Measurements from ENCODE around the gene NPHP1.
"Not testable (repeated sequence)": the region's sequence is repeated elsewhere in the genome, so short reads cannot be mapped to it uniquely, and the experiment has no call there.

Gene NPHP1

DNA sequence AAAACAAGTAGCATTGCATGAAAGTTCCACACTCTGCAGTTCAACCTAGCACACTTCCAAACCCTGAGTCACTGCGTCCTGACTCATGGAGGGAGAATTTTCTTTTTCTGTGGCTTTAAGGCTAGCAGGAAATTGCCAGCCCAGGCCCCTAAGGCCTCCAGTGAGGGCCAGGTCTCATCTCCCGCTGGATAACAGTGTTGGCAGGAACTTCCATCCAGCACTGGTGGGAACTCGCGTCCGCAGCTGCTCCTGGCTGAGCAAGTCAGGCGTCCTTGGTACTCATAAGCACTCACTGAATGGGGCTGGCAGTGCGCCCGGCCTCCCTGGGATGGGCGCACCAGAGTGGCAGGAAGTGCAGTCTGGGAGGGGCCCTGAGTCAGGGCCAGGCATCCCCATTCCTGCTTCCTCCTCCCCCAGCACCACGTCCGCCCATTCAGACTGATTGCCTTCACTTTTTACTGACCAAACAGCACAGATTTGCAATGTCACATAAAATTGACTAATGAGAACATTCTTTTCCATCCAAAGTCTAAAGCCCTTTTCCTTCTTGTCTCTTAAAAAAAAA lies 103.5 kb downstream of the NPHP1 start:
- Histone ChIP-seq H3K4ac (ENCODE audit: low read depth, low read length) (no peak overlapping the region), H3K27me3 (ENCODE audit: insufficient read depth, low read length) (no peaks in the 10 kb centered on the region), H3K9ac (ENCODE audit: low read length) (no peak overlapping the region), H2BK120ac (ENCODE audit: insufficient read depth, low read length, poor library complexity) (peak overlapping the region; percentile 27), H4K12ac (ENCODE audit: low read depth, low read length) (no peak overlapping the region), H3K27ac (ENCODE audit: low read depth, low read length) (peak overlapping the region; percentile 80), H3K9me3 (ENCODE audit: insufficient read depth, low read depth, low read length) (no peaks in the 10 kb centered on the region), H4K91ac (ENCODE audit: low read depth, low read length) (peak overlapping the region; percentile 60), H3K4me1 (ENCODE audit: control insufficient read depth in 1 of 2, insufficient read depth in 2 of 2, low read length in 2 of 2) (peaks cover 6 to 10% of the 10 kb centered on the region in 2 experiments), H3K23ac (ENCODE audit: low read length) (no peak overlapping the region), H3K36me3 (ENCODE audit: control insufficient read depth in 1 of 2, insufficient read depth in 2 of 2, low read length in 2 of 2) (no peaks in the 10 kb centered on the region), H3K4me3 (ENCODE audit: low read depth, low read length) (no peak overlapping the region), H2BK12ac (ENCODE audit: low read length) (no peak overlapping the region), H2AK5ac (ENCODE audit: low read length) (no peak overlapping the region), H3K18ac (ENCODE audit: low read length) (no peak overlapping the region), H3K4me2 (ENCODE audit: low read length) (no peak overlapping the region), H4K8ac (ENCODE audit: low read depth, low read length) (peak overlapping the region; percentile 70), H3K14ac (ENCODE audit: low read length) (no peak overlapping the region), H3K79me2 (ENCODE audit: control insufficient read depth, insufficient read depth, low read length, poor library complexity) (no peaks in the 10 kb centered on the region), H2BK5ac (ENCODE audit: low read depth, low read length, poor library complexity) (no peak overlapping the region), H2AFZ (ENCODE audit: insufficient read depth, low read length, poor library complexity) (peak overlapping the region; percentile 48), H3K79me1 (ENCODE audit: low read length) (peaks cover 10% of the 10 kb centered on the region)
- WGBS (ENCODE audit: extremely low coverage, insufficient coverage, insufficient read length): no CpG with 5 or more reads among the region's 11 CpGs
- DNase-seq: peak; percentile 48 to 73

DNA sequence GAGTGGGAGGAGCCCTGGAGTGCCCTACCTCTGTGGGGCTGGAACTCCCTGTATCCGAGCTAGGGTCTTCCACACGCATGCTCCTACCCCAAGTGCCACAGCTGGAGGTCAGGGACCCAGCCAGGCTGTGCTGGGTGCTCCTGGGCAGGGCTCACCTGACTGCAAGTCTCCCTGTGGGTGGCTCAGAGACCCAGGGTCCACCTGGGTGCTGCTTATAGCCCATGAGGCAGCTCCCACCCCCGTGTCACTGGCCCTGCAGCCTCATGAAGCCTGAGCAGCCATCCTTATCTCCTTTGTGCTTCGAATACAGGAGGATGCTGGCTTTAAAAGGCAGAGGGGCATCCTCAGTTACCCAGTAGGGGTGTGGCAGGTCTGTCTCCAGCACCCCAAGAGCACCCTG lies 103.9 kb downstream of the NPHP1 start:
- not testable (repeated sequence) for H2AK5ac ChIP-seq (ENCODE audit: low read length); H3K9ac ChIP-seq (ENCODE audit: low read length); H2AFZ ChIP-seq (ENCODE audit: insufficient read depth, low read length, poor library complexity); H3K23ac ChIP-seq (ENCODE audit: low read length); H3K27me3 ChIP-seq (ENCODE audit: insufficient read depth, low read length); H3K9me3 ChIP-seq (ENCODE audit: insufficient read depth, low read depth, low read length); H3K4me2 ChIP-seq (ENCODE audit: low read length); H3K79me2 ChIP-seq (ENCODE audit: control insufficient read depth, insufficient read depth, low read length, poor library complexity); H3K4ac ChIP-seq (ENCODE audit: low read depth, low read length); DNase-seq; H3K36me3 ChIP-seq (ENCODE audit: control insufficient read depth in 1 of 2, insufficient read depth in 2 of 2, low read length in 2 of 2); H3K4me3 ChIP-seq (ENCODE audit: low read depth, low read length); H4K12ac ChIP-seq (ENCODE audit: low read depth, low read length)
- no CpG with 5 or more reads among the region's 4 CpGs for WGBS (ENCODE audit: extremely low coverage, insufficient coverage, insufficient read length)
- peak overlapping the region; percentile 23 for H3K18ac ChIP-seq (ENCODE audit: low read length)
- H2BK12ac ChIP-seq (ENCODE audit: low read length): peak overlapping the region; percentile 16
- H2BK5ac ChIP-seq (ENCODE audit: low read depth, low read length, poor library complexity): peak overlapping the region; percentile 47
- peak overlapping the region; percentile 9 for H3K27ac ChIP-seq (ENCODE audit: low read depth, low read length)
- peaks cover 6 to 10% of the 10 kb centered on the region in 2 experiments for H3K4me1 ChIP-seq (ENCODE audit: control insufficient read depth in 1 of 2, insufficient read depth in 2 of 2, low read length in 2 of 2)
- H3K79me1 ChIP-seq (ENCODE audit: low read length): peaks cover 10% of the 10 kb centered on the region
- H2BK120ac ChIP-seq (ENCODE audit: insufficient read depth, low read length, poor library complexity): peak overlapping the region; percentile 51
- peak overlapping the region; percentile 60 for H4K91ac ChIP-seq (ENCODE audit: low read depth, low read length)
- H3K14ac ChIP-seq (ENCODE audit: low read length): peak overlapping the region; percentile 40
- peak overlapping the region; percentile 41 for H4K8ac ChIP-seq (ENCODE audit: low read depth, low read length)

DNA sequence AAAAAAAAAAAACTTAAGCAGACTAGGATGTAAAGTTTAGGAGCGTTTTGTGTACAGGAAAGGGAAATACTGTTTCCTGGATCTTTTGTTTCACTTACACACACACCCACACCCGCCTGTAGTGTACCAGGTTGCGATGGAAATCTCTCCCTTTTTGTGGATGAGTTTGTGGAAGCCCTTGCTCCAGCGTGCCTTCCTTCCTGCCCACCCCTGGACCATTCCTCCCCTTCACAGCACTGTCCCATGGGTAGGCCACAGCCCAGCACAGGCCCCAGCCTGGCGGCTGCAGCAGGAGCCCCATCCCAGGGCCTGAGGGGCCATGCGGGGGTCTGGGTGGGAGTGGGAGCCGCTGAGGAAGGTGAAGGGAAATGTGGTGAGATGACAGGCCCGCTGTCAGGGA lies 104.3 kb downstream of the NPHP1 start:
- Histone ChIP-seq H3K4me2 (ENCODE audit: low read length) (no peak overlapping the region), H3K27ac (ENCODE audit: low read depth, low read length) (no peak overlapping the region), H4K12ac (ENCODE audit: low read depth, low read length) (no peak overlapping the region), H3K27me3 (ENCODE audit: insufficient read depth, low read length) (no peaks in the 10 kb centered on the region), H3K4ac (ENCODE audit: low read depth, low read length) (no peak overlapping the region), H2BK12ac (ENCODE audit: low read length) (peak overlapping the region; percentile 42), H4K8ac (ENCODE audit: low read depth, low read length) (no peak overlapping the region), H4K91ac (ENCODE audit: low read depth, low read length) (peak overlapping the region; percentile 60), H3K9me3 (ENCODE audit: insufficient read depth, low read depth, low read length) (no peaks in the 10 kb centered on the region), H2AK5ac (ENCODE audit: low read length) (no peak overlapping the region), H2BK5ac (ENCODE audit: low read depth, low read length, poor library complexity) (no peak overlapping the region), H3K79me2 (ENCODE audit: control insufficient read depth, insufficient read depth, low read length, poor library complexity) (no peaks in the 10 kb centered on the region), H2AFZ (ENCODE audit: insufficient read depth, low read length, poor library complexity) (no peak overlapping the region), H3K18ac (ENCODE audit: low read length) (no peak overlapping the region), H3K79me1 (ENCODE audit: low read length) (peaks cover 10% of the 10 kb centered on the region), H3K9ac (ENCODE audit: low read length) (no peak overlapping the region), H3K4me3 (ENCODE audit: low read depth, low read length) (no peak overlapping the region), H3K23ac (ENCODE audit: low read length) (no peak overlapping the region), H2BK120ac (ENCODE audit: insufficient read depth, low read length, poor library complexity) (no peak overlapping the region), H3K14ac (ENCODE audit: low read length) (no peak overlapping the region), H3K36me3 (ENCODE audit: control insufficient read depth in 1 of 2, insufficient read depth in 2 of 2, low read length in 2 of 2) (no peaks in the 10 kb centered on the region), H3K4me1 (ENCODE audit: control insufficient read depth in 1 of 2, insufficient read depth in 2 of 2, low read length in 2 of 2) (peaks cover 6 to 10% of the 10 kb centered on the region in 2 experiments)
- WGBS (ENCODE audit: extremely low coverage, insufficient coverage, insufficient read length): no CpG with 5 or more reads among the region's 8 CpGs
- no peak for DNase-seq

DNA sequence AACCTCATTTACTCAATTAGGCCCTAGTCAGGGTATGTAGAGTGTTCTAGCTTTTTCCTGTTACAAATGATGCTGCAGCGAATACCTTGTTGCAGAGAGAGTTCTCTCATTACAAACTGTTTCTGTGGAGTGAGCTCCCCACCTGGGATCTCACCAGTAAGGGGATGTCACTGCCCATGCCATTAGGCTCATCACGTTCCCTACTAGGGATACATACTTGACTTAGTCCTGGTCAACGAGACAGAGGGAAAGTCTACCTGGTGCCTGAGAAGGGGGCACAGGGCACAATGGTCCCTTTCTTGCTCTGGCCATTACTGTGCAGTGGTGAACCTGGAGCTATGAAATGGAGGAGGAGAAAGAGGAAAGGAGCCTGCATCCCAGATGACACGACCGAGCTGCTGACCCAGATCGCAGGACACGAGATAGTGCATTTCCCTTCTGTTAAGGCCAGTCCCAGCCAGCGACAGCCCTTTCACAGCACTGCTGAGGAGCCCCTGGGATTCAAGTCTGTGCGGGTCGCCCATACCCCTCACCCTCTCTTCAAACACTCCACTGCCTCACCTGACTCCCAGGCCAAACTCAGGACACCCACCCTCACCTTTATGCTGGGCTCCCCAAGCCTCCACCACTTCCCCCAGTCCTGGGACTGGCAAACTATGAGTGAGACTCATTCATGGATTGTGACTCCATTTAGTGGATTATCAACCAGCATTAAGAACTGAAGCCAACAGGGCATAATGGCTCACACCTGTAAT lies 105.2 kb downstream of the NPHP1 start:
- no peak overlapping the region for H3K23ac ChIP-seq (ENCODE audit: low read length)
- H3K4me2 ChIP-seq (ENCODE audit: low read length): no peak overlapping the region
- DNase-seq: no peak
- no CpG with 5 or more reads among the region's 10 CpGs for WGBS (ENCODE audit: extremely low coverage, insufficient coverage, insufficient read length)
- H3K14ac ChIP-seq (ENCODE audit: low read length): no peak overlapping the region
- peaks cover 10% of the 10 kb centered on the region for H3K79me1 ChIP-seq (ENCODE audit: low read length)
- no peaks in the 10 kb centered on the region for H3K27me3 ChIP-seq (ENCODE audit: insufficient read depth, low read length)
- no peak overlapping the region for H3K27ac ChIP-seq (ENCODE audit: low read depth, low read length)
- no peak overlapping the region for H2BK5ac ChIP-seq (ENCODE audit: low read depth, low read length, poor library complexity)
- no peak overlapping the region for H4K12ac ChIP-seq (ENCODE audit: low read depth, low read length)
- no peak overlapping the region for H2AK5ac ChIP-seq (ENCODE audit: low read length)
- no peaks in the 10 kb centered on the region for H3K79me2 ChIP-seq (ENCODE audit: control insufficient read depth, insufficient read depth, low read length, poor library complexity)
- no peak overlapping the region for H2BK120ac ChIP-seq (ENCODE audit: insufficient read depth, low read length, poor library complexity)
- peaks cover 6 to 10% of the 10 kb centered on the region in 2 experiments for H3K4me1 ChIP-seq (ENCODE audit: control insufficient read depth in 1 of 2, insufficient read depth in 2 of 2, low read length in 2 of 2)
- H4K91ac ChIP-seq (ENCODE audit: low read depth, low read length): no peak overlapping the region
- H3K18ac ChIP-seq (ENCODE audit: low read length): no peak overlapping the region
- H2BK12ac ChIP-seq (ENCODE audit: low read length): no peak overlapping the region
- H4K8ac ChIP-seq (ENCODE audit: low read depth, low read length): no peak overlapping the region
- H3K36me3 ChIP-seq (ENCODE audit: control insufficient read depth in 1 of 2, insufficient read depth in 2 of 2, low read length in 2 of 2): no peaks in the 10 kb centered on the region
- no peak overlapping the region for H2AFZ ChIP-seq (ENCODE audit: insufficient read depth, low read length, poor library complexity)
- no peak overlapping the region for H3K9ac ChIP-seq (ENCODE audit: low read length)
- H3K4ac ChIP-seq (ENCODE audit: low read depth, low read length): no peak overlapping the region
- H3K4me3 ChIP-seq (ENCODE audit: low read depth, low read length): no peak overlapping the region
- H3K9me3 ChIP-seq (ENCODE audit: insufficient read depth, low read depth, low read length): no peaks in the 10 kb centered on the region
